NT2/D1 (cell line): ENCODE measurements around the gene NHLH1.

ENCODE experiments used
- YY1 ChIP-seq: IDR thresholded peaks from 2 replicates; pipeline ENCODE4 v1.6.1; 2011; ENCODE audit not compliant: insufficient read length, insufficient read depth
- ZNF274 ChIP-seq: IDR thresholded peaks from 2 replicates; pipeline ENCODE4 v1.6.1; 2011; ENCODE audit warnings: mild to moderate bottlenecking, low read depth, low read length

DNA sequence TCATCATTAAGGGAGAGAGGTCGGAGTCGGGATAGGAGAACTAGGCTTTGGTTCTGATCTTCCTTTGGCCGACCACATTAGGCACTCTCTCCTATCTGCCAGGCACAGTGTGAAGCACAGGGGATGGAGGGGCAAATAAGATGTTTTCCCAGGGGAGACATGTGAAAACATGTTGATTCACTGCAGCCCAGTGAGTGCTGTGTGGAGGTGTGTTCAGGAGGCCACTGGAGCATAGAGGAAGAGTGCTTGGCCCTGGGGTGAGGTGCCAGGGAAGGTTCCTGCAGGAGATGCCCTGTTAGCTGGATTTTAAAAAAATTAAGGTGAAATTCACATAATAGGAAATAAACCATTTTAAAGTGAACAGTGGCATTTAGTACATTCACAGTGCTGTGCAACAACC lies 37.2 kb downstream of the NHLH1 start:
- no peak for TF ChIP-seq YY1
- no peak for TF ChIP-seq ZNF274
